ENCODE results near the gene CLEC16A.

The CLEC16A gene

DNA sequence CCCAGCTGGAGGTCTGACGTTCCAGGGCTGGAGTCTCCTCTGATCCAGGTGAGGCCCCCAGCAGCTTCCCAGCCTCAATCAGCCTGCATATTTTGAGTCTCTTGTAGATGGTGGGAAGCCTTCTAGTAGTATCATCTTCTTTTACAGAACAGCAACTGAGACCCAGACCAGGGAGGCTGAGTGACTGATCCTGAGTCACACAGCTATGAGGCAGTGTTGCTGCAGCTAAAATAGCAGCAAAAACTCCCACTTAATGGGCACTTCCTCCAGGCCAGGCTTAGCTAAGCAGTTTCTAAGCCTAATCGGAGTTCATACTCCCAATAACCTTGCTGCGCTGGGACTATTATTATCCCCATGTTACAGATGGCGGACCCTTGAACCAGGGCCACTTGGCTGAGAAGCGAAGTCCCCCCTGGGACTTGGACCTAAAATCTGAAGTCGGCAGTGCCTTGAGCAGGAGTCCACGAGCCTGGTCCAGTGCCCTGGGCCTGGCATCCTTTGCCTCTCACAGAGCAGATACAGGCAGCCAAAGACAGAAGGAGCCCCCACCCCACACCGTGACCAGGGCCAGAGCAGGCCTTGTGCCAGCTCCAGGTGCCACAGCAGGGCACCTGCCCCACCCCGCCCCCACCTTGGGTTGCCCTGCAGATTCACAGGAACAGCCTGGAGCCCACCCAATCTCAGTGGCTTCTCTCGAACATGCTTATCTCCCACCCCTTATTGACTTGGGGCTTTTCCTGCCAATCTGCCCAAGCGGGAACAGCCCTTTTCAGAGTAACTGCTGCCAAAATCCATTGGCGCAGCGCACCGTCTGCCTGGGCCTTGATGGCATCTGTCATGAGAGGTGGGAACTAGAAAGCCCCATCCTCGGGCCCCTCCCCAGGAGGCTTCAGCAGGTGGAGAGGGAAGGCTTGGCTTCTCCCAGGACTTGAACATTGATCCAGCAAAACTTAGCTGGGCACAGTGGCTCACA lies 246.5 kb downstream of the CLEC16A start:
- peaks cover 22% of the 10 kb centered on the region for H3K36me3 Mint-ChIP-seq
- no peaks in the 10 kb centered on the region for H3K27me3 Mint-ChIP-seq
- no peak overlapping the region for H3K4me3 Mint-ChIP-seq

DNA sequence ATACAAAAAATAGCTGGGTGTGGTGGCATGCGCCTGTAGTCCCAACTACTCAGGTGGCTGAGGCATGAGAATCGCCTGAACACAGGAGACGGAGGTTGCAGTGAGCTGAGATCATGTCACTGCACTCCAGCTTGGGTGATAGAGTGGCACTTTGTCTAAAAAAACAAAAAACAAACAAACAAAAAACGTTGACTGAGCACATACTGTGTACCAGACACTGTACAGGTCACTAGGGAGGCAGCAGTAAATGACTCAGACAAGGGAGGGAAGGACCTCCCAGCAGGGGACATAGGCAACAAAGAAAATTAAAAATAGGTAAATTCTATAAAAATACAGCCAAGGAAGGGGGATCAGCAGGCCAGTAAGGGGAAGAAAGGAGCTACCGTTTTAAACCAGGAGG lies 247.3 kb downstream of the CLEC16A start:
- Mint-ChIP-seq H3K4me3 (no peak overlapping the region), H3K4me1 (peaks cover 19% of the 10 kb centered on the region), H3K27me3 (no peaks in the 10 kb centered on the region), H3K27ac (peak overlapping the region; percentile 36), H3K36me3 (peaks cover 22% of the 10 kb centered on the region), H3K9me3 (no peaks in the 10 kb centered on the region)
- ATAC-seq, result no peak

More for the DNA sequence above, 246.5 kb downstream of the CLEC16A start:
- ATAC-seq, result peak; percentile 47
- H3K4me1 Mint-ChIP-seq, result peaks cover 19% of the 10 kb centered on the region
- H3K9me3 Mint-ChIP-seq, result no peaks in the 10 kb centered on the region
- H3K27ac Mint-ChIP-seq, result peak overlapping the region; percentile 36

DNA sequence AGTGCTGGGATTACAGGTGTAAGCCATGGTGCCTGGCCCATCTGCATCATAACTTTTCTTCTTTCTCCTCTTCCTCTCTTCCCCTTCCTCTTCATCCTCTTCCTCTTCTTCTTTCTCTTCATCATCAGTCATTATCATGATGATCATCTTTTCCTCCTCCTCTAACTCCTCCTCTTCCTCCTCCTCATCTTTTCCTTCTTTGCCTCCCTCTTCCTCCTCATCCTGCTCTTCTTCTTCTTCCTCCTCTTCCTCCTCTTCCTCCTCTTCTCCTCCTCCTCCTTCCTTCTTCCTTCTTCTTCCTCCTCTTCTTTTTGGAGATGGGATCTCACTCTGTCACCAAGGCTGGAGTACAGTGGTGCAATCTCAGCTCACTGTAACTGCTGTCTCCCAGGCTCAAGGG lies 249.1 kb downstream of the CLEC16A start:
- no peak for ATAC-seq
- no peaks in the 10 kb centered on the region for H3K27me3 Mint-ChIP-seq
- peaks cover 31% of the 10 kb centered on the region for H3K36me3 Mint-ChIP-seq
- H3K4me3 Mint-ChIP-seq, result no peak overlapping the region
- no peaks in the 10 kb centered on the region for H3K9me3 Mint-ChIP-seq
- peak overlapping the region; percentile 48 for H3K27ac Mint-ChIP-seq
- H3K4me1 Mint-ChIP-seq, result peaks cover 30% of the 10 kb centered on the region

DNA sequence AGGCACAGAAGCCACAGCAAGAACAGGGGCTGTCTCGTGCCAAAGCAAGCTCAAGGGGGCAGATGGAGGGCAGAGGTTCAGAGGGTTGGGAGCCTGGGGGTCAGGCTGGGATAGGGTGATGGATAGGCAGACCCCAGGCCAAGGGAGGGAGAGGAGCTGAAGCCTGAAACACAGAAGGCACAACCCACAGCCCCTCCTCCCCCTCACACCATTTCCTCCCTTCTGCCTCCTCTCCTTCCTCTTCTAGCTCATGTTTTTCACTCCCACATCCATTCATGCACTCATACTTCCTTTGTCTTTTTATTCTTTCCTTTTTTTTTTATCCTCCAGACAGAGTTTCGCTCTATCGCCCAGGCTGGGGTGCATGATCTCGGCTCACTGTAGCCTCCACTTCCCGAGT lies 250.5 kb downstream of the CLEC16A start:
- H3K36me3 Mint-ChIP-seq, result peaks cover 31% of the 10 kb centered on the region
- H3K4me1 Mint-ChIP-seq, result peaks cover 37% of the 10 kb centered on the region
- no peak overlapping the region for H3K4me3 Mint-ChIP-seq
- no peaks in the 10 kb centered on the region for H3K27me3 Mint-ChIP-seq
- ATAC-seq, result no peak
- no peaks in the 10 kb centered on the region for H3K9me3 Mint-ChIP-seq
- peak overlapping the region; percentile 25 for H3K27ac Mint-ChIP-seq

DNA sequence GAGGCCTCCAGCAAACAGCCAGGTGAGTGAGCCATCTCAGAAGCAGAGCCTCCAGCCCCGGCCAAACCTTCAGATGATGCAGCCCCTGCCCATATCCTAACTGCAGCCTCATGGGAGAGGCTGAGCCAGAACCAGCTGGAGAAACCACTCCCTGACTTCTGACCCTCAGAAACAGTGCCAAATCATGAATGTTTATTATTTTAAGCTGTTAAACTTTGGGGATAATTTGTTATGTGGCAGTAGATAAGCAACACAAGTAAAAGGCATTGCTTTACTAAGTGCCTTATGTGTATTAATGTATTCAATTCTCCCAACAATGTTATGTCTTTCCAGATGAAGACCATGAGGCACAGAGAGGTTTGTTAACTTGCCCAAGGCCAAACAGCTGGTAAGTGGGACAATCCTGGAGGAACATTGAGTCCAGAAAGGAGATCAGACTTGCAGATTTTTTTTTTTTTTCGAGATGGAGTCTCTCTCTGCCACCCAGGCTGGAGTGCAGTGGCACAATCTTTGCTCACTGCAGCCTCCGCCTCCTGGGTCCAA lies 252.0 kb downstream of the CLEC16A start:
- no peaks in the 10 kb centered on the region for H3K9me3 Mint-ChIP-seq
- no peak for ATAC-seq
- H3K27ac Mint-ChIP-seq, result no peak overlapping the region
- peaks cover 38% of the 10 kb centered on the region for H3K4me1 Mint-ChIP-seq
- H3K36me3 Mint-ChIP-seq, result peaks cover 26% of the 10 kb centered on the region
- H3K27me3 Mint-ChIP-seq, result no peaks in the 10 kb centered on the region
- H3K4me3 Mint-ChIP-seq, result no peak overlapping the region

DNA sequence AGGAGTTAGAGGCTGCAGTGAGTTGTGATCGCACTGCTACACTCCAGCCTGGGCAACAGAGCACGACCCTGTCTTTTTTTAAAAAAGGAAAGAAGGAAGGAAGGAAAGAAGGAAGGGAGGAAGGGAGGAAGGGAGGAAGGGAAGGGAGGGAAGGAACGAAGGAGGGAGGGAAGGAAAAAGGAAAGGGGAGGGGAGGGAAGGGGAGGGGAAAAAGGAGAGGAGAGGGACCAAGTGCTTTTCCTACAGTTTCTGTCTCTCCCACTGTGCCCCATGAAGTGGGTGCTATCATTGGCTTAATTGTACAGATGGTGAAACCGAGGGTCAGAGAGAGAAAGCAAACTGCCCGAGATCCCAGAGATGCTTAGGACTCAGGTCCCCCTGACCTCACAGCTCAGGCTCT lies 254.0 kb downstream of the CLEC16A start:
- H3K27me3 Mint-ChIP-seq, result no peaks in the 10 kb centered on the region
- peaks cover 59% of the 10 kb centered on the region for H3K4me1 Mint-ChIP-seq
- H3K36me3 Mint-ChIP-seq, result peaks cover 25% of the 10 kb centered on the region
- H3K9me3 Mint-ChIP-seq, result no peaks in the 10 kb centered on the region
- no peak for ATAC-seq
- H3K27ac Mint-ChIP-seq, result peak overlapping the region; percentile 56
- H3K4me3 Mint-ChIP-seq, result no peak overlapping the region

DNA sequence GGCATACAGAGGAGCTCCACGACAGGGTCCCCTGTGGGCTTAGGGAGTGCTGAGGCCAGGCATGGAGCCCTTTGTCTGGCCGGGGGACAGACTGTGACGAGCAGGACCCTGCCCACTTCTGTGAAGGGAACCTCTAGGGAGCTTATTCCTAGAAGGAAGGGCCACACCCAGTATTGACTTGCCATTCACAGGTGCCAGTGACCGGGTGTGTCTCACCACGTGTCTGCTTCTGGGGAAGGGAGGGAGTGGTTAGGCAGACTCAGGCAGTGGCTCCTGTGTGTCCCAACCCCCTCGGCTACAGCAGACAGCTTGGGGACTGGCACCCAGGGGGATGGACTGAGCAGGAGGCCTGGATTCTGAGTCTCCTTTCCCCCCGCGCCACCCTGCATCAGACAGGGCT lies 254.5 kb downstream of the CLEC16A start:
- no peaks in the 10 kb centered on the region for H3K27me3 Mint-ChIP-seq
- peaks cover 21% of the 10 kb centered on the region for H3K36me3 Mint-ChIP-seq
- peak overlapping the region; percentile 56 for H3K27ac Mint-ChIP-seq
- H3K4me3 Mint-ChIP-seq, result no peak overlapping the region
- no peaks in the 10 kb centered on the region for H3K9me3 Mint-ChIP-seq
- peaks cover 63% of the 10 kb centered on the region for H3K4me1 Mint-ChIP-seq
- ATAC-seq, result no peak

DNA sequence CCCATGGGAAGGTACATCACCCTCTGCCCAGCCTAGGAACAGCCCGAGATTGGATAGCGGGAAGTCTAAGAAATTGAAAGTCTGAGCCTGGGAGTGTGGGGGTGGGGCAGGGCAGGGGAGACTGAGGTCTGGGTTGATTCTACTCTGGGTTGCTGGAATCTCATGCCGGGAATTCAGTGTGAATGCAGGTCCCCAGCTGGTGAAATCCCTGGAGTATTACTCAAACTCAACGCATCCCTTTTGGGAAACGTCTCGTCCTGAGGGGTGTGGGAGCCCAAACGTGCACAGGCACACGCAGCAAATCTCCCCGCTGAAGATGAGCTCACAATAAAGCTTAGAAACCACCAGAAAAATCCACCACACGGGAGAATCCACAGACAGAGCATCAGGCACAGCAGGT lies 256.2 kb downstream of the CLEC16A start:
- ATAC-seq, result no peak
- H3K9me3 Mint-ChIP-seq, result no peaks in the 10 kb centered on the region
- no peaks in the 10 kb centered on the region for H3K27me3 Mint-ChIP-seq
- H3K27ac Mint-ChIP-seq, result peak overlapping the region; percentile 91
- no peak overlapping the region for H3K4me3 Mint-ChIP-seq
- H3K36me3 Mint-ChIP-seq, result peaks cover 9% of the 10 kb centered on the region
- peaks cover 69% of the 10 kb centered on the region for H3K4me1 Mint-ChIP-seq

DNA sequence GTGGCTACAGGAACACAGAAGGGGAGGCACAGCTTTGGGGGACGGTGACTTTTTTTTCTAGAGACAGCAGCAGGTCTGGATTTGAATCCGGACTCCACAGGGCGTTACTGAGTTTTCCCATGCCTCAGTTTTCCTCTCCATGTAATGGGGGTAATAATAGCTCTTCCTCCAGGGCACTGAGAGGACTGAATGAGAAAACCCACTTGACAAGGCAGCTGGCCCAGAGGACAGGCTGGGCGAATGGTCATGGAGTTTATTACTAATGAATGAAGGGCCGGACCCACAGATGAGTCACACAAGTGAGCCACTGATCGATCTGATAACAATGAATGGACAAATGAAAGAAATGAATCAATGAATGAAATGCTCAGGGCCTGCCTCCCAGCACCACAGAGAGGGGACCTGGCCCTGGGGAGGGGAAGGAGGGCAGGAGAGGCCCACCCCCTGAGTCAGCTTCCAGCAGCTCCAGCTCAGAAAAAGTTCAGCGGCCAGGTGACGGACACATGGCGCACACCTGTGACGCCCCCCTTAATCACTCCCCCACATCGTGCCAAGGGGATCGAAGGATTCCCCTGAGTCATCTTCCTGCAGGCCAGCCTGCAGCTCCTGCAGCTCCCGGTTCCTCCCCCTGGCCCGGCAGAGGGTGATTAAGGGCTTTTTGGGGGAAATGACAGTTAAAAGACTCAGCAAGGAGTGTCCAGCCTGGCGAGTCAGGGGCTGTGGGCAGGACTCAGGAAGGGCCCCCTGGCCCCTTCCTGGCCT lies 257.3 kb downstream of the CLEC16A start:
- Mint-ChIP-seq H3K4me3 (no peak overlapping the region), H3K27me3 (no peaks in the 10 kb centered on the region), H3K4me1 (peaks cover 80% of the 10 kb centered on the region), H3K36me3 (peaks cover 9% of the 10 kb centered on the region), H3K9me3 (no peaks in the 10 kb centered on the region), H3K27ac (peak overlapping the region; percentile 91)
- ATAC-seq, result no peak

DNA sequence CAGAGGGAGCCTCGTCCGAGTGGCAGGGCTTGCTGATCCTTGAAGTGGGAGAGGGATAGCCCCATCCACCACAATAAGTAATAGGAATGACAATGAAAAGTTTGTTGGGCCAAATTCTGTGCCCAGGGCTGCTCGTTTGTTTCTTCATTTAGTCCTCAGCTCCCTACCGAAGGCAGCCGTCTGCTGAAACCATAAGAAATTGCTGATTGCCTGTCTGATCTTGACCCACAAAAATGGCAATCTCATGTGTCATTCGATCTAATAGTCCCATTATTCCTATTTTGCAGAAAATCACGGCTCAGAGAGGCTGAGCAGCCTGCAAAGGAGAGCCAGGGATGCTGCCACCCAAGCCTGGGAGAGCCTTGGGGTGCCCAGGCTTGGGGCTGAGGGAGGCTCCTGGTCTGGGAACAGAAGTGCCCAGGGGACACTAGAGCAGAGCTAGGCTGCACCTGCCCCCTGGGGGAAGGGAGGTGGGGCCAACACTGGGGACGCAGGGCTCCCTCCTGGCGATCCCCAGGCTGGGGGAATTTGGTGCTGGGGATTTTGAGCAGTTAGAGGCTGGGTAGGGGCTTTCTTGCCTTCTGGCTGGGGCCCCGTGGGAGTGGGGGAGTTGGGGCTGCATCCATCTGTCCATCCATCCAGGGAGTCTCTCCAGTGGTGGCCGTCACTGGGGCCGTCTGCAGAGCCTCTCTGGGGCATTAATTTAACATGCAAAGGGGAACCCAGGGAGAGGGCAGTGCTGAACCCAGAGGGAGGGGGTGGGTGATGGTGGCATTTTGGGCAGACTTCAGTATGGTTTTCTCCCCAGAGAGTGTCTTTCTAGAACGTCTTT lies 258.1 kb downstream of the CLEC16A start:
- H3K9me3 Mint-ChIP-seq, result peaks cover 3% of the 10 kb centered on the region
- peaks cover 11% of the 10 kb centered on the region for H3K36me3 Mint-ChIP-seq
- peak; percentile 83 for ATAC-seq
- peak overlapping the region; percentile 53 for H3K4me3 Mint-ChIP-seq
- peaks cover 7% of the 10 kb centered on the region for H3K27me3 Mint-ChIP-seq
- peak overlapping the region; percentile 91 for H3K27ac Mint-ChIP-seq
- H3K4me1 Mint-ChIP-seq, result peaks cover 87% of the 10 kb centered on the region

DNA sequence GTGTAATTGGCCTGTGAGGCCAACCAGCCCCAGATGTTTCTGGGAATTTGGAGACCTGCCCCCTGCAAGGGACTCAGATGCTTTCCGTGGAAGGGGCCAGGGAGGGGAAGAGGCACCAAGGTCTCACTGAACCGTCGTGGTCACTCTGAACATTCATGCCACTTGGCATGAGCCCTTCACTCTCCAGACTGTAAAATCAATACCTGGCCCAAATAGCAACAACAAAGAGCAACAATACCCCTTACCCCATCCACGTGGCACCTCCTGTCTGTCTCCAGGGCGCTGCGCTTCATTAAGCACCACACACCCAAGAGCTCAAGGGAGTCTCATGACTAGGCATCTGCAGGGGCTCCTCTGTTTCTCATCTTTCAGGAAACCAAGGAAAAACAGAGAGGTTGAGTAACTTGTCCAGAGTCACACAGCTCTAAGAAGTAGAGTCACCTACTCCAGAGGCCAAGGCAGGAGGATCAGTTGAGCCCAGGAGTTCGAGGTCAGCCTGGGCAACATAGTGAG lies 258.8 kb downstream of the CLEC16A start:
- ATAC-seq, result peak; percentile 65
- Mint-ChIP-seq H3K4me1 (peaks cover 87% of the 10 kb centered on the region), H3K27ac (peak overlapping the region; percentile 91), H3K9me3 (peaks cover 5% of the 10 kb centered on the region), H3K36me3 (peaks cover 6% of the 10 kb centered on the region), H3K4me3 (peak overlapping the region; percentile 21), H3K27me3 (peaks cover 14% of the 10 kb centered on the region)

DNA sequence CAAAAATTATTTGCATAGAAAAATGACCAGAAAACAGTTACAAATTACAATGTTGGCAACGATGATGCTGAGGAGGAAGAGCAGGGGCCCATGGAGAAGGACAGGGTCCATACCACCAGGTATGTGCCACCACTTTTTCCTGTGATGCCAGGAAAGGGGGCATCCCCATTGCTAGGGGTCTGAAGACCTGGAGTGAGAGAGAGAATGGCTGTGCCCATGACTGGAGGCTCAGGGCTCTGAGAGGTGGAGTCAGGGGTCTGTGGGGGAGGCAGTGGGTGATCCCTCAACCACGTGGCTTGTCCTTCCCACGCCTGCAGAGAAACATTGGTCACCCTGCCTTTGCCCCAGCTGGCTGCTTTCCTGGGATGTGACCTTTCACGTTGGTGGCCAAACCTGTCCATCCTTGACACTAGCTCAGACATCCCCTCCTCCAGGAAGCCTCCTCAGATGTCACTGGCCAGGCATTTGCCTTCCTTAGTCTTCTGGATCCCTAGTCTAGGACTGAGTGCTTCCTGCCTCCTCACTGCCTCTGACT lies 260.2 kb downstream of the CLEC16A start:
- Mint-ChIP-seq H3K4me3 (no peak overlapping the region), H3K36me3 (peaks cover 5% of the 10 kb centered on the region), H3K27me3 (peaks cover 16% of the 10 kb centered on the region), H3K4me1 (peaks cover 91% of the 10 kb centered on the region), H3K9me3 (peaks cover 5% of the 10 kb centered on the region), H3K27ac (peak overlapping the region; percentile 90)
- ATAC-seq, result no peak

DNA sequence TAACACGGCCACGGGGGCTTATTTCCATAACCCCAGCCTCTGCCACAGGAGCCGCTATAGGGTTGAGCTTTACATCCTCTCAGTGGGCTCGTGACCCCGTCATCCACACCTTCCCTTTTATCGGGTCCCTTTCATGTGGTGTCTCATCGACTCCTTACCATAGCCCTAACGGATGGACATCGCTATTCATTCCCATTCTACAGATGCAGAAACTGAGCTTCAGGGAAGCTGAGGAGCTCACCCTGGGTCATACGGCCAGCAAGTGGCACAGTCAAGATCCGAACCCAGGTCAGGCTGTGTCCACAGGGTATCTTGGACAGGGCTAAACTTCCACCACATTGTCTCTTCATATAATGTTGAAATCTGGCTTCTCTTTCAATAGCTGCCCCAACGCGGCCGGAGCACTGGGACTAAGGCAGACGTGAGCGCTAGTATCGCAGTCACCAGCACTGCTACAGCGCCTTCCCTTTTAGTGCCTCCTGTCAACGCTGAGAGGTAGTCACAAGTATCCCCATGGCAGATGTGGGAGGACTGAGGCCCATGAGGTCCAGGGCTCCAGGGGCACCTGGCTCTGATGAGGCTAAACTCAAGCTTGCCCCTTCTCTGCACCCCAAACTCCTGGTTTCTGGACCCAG lies 260.8 kb downstream of the CLEC16A start:
- peaks cover 96% of the 10 kb centered on the region for H3K4me1 Mint-ChIP-seq
- H3K36me3 Mint-ChIP-seq, result peaks cover 5% of the 10 kb centered on the region
- H3K27me3 Mint-ChIP-seq, result peaks cover 16% of the 10 kb centered on the region
- H3K4me3 Mint-ChIP-seq, result no peak overlapping the region
- peaks cover 5% of the 10 kb centered on the region for H3K9me3 Mint-ChIP-seq
- ATAC-seq, result no peak
- peak overlapping the region; percentile 90 for H3K27ac Mint-ChIP-seq
